ENCODE data around the gene KRTAP10-9. TPM values are rescaled to one million over a fixed set of nuclear protein-coding genes. Genes with fewer than 3 reads are reported as not detected.
"Not testable (repeated sequence)": the region's sequence is repeated elsewhere in the genome, so short reads cannot be mapped to it uniquely, and the experiment has no call there.

Gene KRTAP10-9
- total and polyA plus RNA-seq, 2 donors from 2014 or later = not detected

DNA sequence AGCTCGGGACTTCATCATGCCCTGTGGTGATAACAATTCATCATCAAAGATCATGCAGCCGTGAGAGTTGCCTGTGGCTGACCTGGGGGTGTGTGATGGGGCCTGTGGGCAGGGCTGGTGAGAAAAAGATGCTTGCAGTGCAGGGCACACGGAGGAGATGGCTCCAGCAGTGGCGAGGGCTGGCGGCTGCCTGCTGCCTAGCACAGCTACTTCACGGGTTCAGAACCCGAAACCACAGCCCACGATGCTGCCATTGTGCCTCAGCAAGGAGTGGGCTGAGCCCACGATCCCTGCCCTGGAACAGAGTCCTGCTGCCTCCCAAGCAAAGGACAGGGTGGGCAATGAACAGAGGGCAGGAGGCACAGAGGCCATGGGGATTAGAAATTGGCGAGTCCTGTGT, 631 bp upstream of the KRTAP10-9 start:
- FAIRE-seq = no peak
- Histone ChIP-seq H3K9ac (ENCODE audit: low read length in 3 of 3) (no peak overlapping the region), H3K9me3 (ENCODE audit: control insufficient read depth in 2 of 3, insufficient read depth in 1 of 3, low read length in 3 of 3) (peaks cover 0 to 21% (median 0%) of the 10 kb centered on the region in 3 donors), H3K36me3 (ENCODE audit: control insufficient read depth in 2 of 3, insufficient read depth in 3 of 3, low read length in 3 of 3) (no peaks in the 10 kb centered on the region), H3K27me3 (ENCODE audit: control insufficient read depth, insufficient read depth, low read length) (no peaks in the 10 kb centered on the region), H3K4me1 (ENCODE audit: control insufficient read depth in 2 of 3, insufficient read depth in 2 of 3, low read depth in 1 of 3, low read length in 3 of 3) (no peaks in the 10 kb centered on the region), H3K27ac (ENCODE audit: low read depth in 2 of 2, low read length in 2 of 2) (no peak overlapping the region), H3K4me3 (ENCODE audit: low read length in 3 of 3) (no peak overlapping the region)
- intact Hi-C loops (cut with DNase I) = no loop called here
- no peak for DNase-seq
- TF ChIP-seq, protein P1, sequence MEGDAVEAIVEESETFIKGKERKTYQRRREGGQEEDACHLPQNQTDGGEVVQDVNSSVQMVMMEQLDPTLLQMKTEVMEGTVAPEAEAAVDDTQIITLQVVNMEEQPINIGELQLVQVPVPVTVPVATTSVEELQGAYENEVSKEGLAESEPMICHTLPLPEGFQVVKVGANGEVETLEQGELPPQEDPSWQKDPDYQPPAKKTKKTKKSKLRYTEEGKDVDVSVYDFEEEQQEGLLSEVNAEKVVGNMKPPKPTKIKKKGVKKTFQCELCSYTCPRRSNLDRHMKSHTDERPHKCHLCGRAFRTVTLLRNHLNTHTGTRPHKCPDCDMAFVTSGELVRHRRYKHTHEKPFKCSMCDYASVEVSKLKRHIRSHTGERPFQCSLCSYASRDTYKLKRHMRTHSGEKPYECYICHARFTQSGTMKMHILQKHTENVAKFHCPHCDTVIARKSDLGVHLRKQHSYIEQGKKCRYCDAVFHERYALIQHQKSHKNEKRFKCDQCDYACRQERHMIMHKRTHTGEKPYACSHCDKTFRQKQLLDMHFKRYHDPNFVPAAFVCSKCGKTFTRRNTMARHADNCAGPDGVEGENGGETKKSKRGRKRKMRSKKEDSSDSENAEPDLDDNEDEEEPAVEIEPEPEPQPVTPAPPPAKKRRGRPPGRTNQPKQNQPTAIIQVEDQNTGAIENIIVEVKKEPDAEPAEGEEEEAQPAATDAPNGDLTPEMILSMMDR (IDR thresholded peaks at IDR 0.05; ENCODE audit: borderline replicate concordance, extremely low read depth, insufficient read depth) = no peak

DNA sequence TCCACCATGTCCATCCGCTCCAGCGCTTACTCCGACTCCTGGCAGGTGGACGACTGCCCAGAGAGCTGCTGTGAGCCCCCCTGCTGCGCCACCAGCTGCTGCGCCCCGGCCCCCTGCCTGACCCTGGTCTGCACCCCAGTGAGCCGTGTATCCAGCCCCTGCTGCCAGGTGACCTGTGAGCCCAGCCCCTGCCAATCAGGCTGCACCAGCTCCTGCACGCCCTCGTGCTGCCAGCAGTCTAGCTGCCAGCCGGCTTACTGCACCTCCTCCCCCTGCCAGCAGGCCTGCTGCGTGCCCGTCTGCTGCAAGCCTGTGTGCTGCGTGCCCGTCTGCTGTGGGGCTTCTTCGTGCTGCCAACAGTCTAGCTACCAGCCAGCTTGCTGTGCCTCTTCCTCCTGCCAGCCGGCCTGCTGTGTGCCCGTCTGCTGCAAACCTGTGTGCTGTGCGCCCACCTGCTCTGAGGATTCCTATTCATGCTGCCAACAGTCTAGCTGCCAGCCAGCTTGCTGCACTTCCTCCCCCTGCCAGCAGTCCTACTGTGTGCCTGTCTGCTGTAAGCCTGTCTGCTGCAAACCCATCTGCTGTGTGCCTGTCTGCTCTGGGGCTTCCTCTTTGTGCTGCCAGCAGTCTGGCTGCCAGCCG, 409 bp downstream of the KRTAP10-9 start:
- peaks cover 0 to 21% (median 0%) of the 10 kb centered on the region in 3 donors for H3K9me3 ChIP-seq (ENCODE audit: control insufficient read depth in 2 of 3, insufficient read depth in 1 of 3, low read length in 3 of 3)

DNA sequence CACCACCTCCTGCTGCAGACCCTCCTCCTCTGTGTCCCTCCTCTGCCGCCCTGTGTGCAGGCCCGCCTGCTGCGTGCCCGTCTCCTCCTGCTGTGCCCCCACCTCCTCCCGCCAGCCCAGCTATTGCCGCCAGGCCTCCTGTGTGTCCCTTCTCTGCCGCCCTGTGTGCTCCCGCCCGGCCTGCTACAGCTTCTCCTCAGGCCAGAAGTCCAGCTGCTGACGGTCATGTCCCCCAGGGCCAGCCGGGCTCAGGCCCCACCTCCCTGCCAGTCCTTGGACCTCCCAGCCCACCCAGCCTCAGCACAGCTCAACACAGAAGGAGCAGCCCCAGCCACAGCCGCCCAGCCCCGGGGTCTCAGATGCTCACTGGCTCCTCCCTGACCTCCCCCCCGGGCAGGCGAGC, 939 bp downstream of the KRTAP10-9 start:
- FAIRE-seq; H3K4me1 ChIP-seq (ENCODE audit: control insufficient read depth in 2 of 3, insufficient read depth in 2 of 3, low read depth in 1 of 3, low read length in 3 of 3); H3K36me3 ChIP-seq (ENCODE audit: control insufficient read depth in 2 of 3, insufficient read depth in 3 of 3, low read length in 3 of 3); H3K9ac ChIP-seq (ENCODE audit: low read length in 3 of 3); DNase-seq; intact Hi-C loops (cut with DNase I); H3K27me3 ChIP-seq (ENCODE audit: control insufficient read depth, insufficient read depth, low read length); H3K27ac ChIP-seq (ENCODE audit: low read depth in 2 of 2, low read length in 2 of 2); H3K4me3 ChIP-seq (ENCODE audit: low read length in 3 of 3): not testable (repeated sequence)
- H3K9me3 ChIP-seq (ENCODE audit: control insufficient read depth in 2 of 3, insufficient read depth in 1 of 3, low read length in 3 of 3) = peaks cover 0 to 21% (median 0%) of the 10 kb centered on the region in 3 donors

More for the DNA sequence above, 409 bp downstream of the KRTAP10-9 start:
- FAIRE-seq; H3K4me1 ChIP-seq (ENCODE audit: control insufficient read depth in 2 of 3, insufficient read depth in 2 of 3, low read depth in 1 of 3, low read length in 3 of 3); H3K27me3 ChIP-seq (ENCODE audit: control insufficient read depth, insufficient read depth, low read length); H3K27ac ChIP-seq (ENCODE audit: low read depth in 2 of 2, low read length in 2 of 2); H3K4me3 ChIP-seq (ENCODE audit: low read length in 3 of 3); H3K36me3 ChIP-seq (ENCODE audit: control insufficient read depth in 2 of 3, insufficient read depth in 3 of 3, low read length in 3 of 3); H3K9ac ChIP-seq (ENCODE audit: low read length in 3 of 3); intact Hi-C loops (cut with DNase I); DNase-seq: not testable (repeated sequence)

DNA sequence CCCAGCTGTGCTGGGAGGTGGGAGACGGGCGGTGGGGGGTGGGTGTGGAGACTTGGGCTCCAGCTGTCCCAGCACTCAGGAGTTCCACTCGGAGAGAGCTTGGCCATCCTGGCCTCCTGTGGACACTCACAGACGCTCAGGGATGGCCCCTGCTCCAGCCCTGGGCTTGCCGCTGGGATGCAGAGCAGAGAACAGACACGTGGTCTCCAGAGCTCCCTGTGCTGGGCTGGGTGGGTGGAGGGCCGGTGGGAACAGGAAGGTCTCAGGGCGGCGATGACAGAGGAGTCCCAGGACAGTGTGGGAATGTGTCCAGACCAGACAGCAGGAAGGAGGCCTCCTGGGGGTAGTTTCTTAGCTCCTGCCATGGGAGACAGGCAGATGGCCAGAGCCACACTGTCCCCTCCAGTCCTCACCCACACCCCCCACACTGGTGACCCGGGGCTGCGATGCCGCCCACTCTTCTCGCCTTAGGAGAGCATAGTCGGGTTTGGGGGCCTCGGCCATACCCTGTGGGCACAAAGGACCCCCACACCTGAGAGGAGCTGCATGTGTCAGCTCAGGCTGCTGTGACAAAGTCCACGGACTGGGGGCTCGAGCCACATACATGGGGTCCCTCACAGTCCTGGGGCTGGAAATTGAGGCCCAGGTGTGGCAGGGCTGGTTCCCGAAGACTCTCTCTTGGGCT, 2.0 kb downstream of the KRTAP10-9 start:
- no peak overlapping the region for H3K27ac ChIP-seq (ENCODE audit: low read depth in 2 of 2, low read length in 2 of 2)
- H3K9me3 ChIP-seq (ENCODE audit: control insufficient read depth in 2 of 3, insufficient read depth in 1 of 3, low read length in 3 of 3) = peaks cover 0 to 13% (median 0%) of the 10 kb centered on the region in 3 donors
- DNase-seq (no peak), FAIRE-seq (no peak)
- H3K36me3 ChIP-seq (ENCODE audit: control insufficient read depth in 2 of 3, insufficient read depth in 3 of 3, low read length in 3 of 3) = no peaks in the 10 kb centered on the region
- H3K4me3 ChIP-seq (ENCODE audit: low read length in 3 of 3) = no peak overlapping the region
- intact Hi-C loops (cut with DNase I) = no loop called here
- H3K9ac ChIP-seq (ENCODE audit: low read length in 3 of 3) = no peak overlapping the region
- H3K4me1 ChIP-seq (ENCODE audit: control insufficient read depth in 2 of 3, insufficient read depth in 2 of 3, low read depth in 1 of 3, low read length in 3 of 3) = no peaks in the 10 kb centered on the region
- no peaks in the 10 kb centered on the region for H3K27me3 ChIP-seq (ENCODE audit: control insufficient read depth, insufficient read depth, low read length)
- TF ChIP-seq, protein P1 (IDR thresholded peaks at IDR 0.05; ENCODE audit: borderline replicate concordance, extremely low read depth, insufficient read depth) = no peak
